Transverse colon (tissue), 4 donors: ENCODE results near the gene BAHCC1. TPM values are rescaled to one million over a fixed set of nuclear protein-coding genes. Genes with fewer than 3 reads are reported as not detected.

ENCODE experiments used
- DNase-seq: peaks from one replicate; pipeline ENCODE4 v3.0.0-alpha.2; 2019
- H3K27ac ChIP-seq, 4 donors: fragments of 200-600 bp; sonication (generic); 2 replicates each; pipeline ENCODE4 v1.5.1; 2016 to 2018; ENCODE audit warnings: inconsistent platforms in 4 of 4
- H3K27me3 ChIP-seq: fragments of 200-600 bp; sonication (generic); 2 replicates; pipeline ENCODE4 v1.5.1; 2017; ENCODE audit warnings: inconsistent platforms
- H3K36me3 ChIP-seq, 4 donors: fragments of 200-600 bp; sonication (generic); 2 replicates each; pipeline ENCODE4 v1.5.1; 2017 to 2019; ENCODE audit warnings: inconsistent platforms in 4 of 4
- H3K4me1 ChIP-seq, 4 donors: fragments of 200-600 bp; sonication (generic); 2 replicates each; pipeline ENCODE4 v1.5.1; 2017 to 2020; ENCODE audit warnings: inconsistent platforms in 4 of 4
- H3K4me3 ChIP-seq, 4 donors: fragments of 200-600 bp; sonication (generic); 1 replicate in 1 of 4; 2 replicates in 3 of 4; pipeline versions ENCODE4 v1.5.1 to v1.6.1; 2017 to 2019; ENCODE audit warnings: inconsistent platforms in 4 of 4
- H3K9me3 ChIP-seq, 2 donors: fragments of 200-600 bp; sonication (generic); 2 replicates each; pipeline ENCODE4 v1.5.1; 2017 to 2019; ENCODE audit warnings: inconsistent platforms in 2 of 2
- EP300 ChIP-seq: sonication (generic); formaldehyde crosslinking; IDR thresholded peaks from one replicate; pipeline ENCODE4 v1.6.1; 2017; ENCODE audit warnings: antibody characterized with exemption, low read depth
- POLR2A ChIP-seq: fragments of 450-650 bp; IDR thresholded peaks from one replicate; pipeline ENCODE4 v1.6.1; 2016; ENCODE audit warnings: antibody characterized with exemption, mild to moderate bottlenecking, moderate library complexity
- POLR2AphosphoS5 ChIP-seq, 3 donors: sonication (generic); formaldehyde crosslinking; IDR thresholded peaks; one replicate each; pipeline ENCODE4 v1.6.1; 2016; ENCODE audit warnings: antibody characterized with exemption in 3 of 3
- WGBS, 2 donors: methylation state at CpG; one replicate each; pipeline ENCODE4 v1.1.5; 2018; ENCODE audit warnings: low coverage in 1 of 2; 5-methylcytosine and 5-hydroxymethylcytosine counted together
- in situ Hi-C, 4 donors: fragments of 200-750 bp; cut with MboI; loops; one replicate each; pipeline versions ENCODE4 v1.15.0 to v1.15.1; 2017; ENCODE audit warnings: low sequenced_read_pairs in 3 of 4, low pct_ligation_motif_present in 1 of 4, low pct_unique_long_range_greater_than_20kb in 1 of 4
- intact Hi-C: fragments of 100-400 bp; cut with DNase I; formaldehyde crosslinking; loops from one replicate; pipeline ENCODE4 v1.15.1; 2023; ENCODE audit warnings: low total_unique reads
- total RNA-seq, 4 donors: library from RNA; depleted of rRNA; stranded (reverse); fragments of >200 nt; gene quantifications; one replicate each; pipeline ENCODE4 v1.1.0, GENCODE V29; 2016
- TF ChIP-seq, protein P1 (sequence below), 5 experiments: fragments of 200-600 bp in 3 of 5; fragments of 450-650 bp in 2 of 5; sonication (generic) in 3 of 5; IDR thresholded peaks; 1 replicate in 2 of 5; 2 replicates in 3 of 5; pipeline ENCODE4 v1.5.1; 2016 to 2017; ENCODE audit warnings: antibody characterized with exemption in 5 of 5, inconsistent platforms in 3 of 5, mild to moderate bottlenecking in 2 of 5, moderate library complexity in 1 of 5

Gene BAHCC1
- total RNA-seq = 100 to 1,000 TPM in 1 of 4 donors, 10 to 100 TPM in 2, 1 to 10 TPM in 1; 8.7 to 133 (median 12.4) TPM

DNA sequence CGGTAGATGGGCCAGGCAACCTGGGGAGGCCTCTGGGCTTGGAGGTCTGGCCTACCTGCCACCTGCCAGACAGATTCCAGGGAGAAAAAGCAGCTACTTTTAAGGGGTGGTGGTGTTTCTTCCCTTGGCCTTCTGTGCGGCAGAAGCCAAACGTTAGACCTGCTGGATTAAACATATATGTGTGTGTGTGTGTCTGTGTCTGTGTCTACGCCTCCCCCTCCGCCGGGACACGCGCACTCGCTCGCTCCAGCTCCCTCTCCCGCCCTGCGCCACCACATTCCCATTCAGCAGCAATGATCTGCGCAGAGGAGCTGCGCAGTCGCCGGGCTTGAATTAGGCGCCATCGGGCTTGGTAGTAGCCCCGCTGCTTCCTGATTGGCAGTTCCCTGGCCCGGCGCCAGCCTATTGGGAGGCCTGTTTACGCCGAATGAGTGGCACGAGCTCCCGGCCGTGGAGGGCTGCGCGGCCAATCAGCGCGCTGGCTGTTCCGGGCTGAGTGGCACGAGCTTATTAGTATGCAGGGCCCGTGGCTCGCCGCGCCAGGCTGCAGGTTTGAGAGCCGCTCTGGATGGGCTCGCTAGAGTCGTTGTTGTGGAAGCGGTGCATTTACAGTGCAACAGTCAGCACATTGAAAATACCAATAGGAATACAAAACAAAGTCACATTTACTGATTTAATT, at the start of gene BAHCC1:
TSS of gene BAHCC1 (plus strand) at position 537 of the 679 bp plus-strand sequence. CDS start 4,283 bp downstream, outside the sequence.
- peak within 1 kb of the TSS; percentile 54 to 88 (median 82) for H3K4me3 ChIP-seq
- H3K4me1 ChIP-seq = peaks cover 19 to 42% (median 33%) of the 10 kb centered on the region in 4 donors
- H3K27ac ChIP-seq = peak within 1 kb of the TSS; percentile 97 to 99 (median 98)
- no peaks in the 10 kb centered on the region for H3K36me3 ChIP-seq
- peak; percentile 100 for DNase-seq
- H3K9me3 ChIP-seq = no peaks in the 10 kb centered on the region
- peaks cover 13% of the 10 kb centered on the region for H3K27me3 ChIP-seq
- intact Hi-C loops (loop anchor here (2.0 to 10.0 kb wide), 2 partner anchors 88 to 100 kb away; partner anchors contain the start of gene SLC38A10), in situ Hi-C loops (loop anchor here in 2 of 4 donors (10.0 to 25.0 kb wide), 3 partner anchors 60 to 108 kb away; partner anchors contain the start of gene SLC38A10 (in 1 of the 2))
- 0 to 4% methylated on average over 7 to 40 of the region's 40 CpGs for WGBS, 2 donors
- TF ChIP-seq, protein P1, sequence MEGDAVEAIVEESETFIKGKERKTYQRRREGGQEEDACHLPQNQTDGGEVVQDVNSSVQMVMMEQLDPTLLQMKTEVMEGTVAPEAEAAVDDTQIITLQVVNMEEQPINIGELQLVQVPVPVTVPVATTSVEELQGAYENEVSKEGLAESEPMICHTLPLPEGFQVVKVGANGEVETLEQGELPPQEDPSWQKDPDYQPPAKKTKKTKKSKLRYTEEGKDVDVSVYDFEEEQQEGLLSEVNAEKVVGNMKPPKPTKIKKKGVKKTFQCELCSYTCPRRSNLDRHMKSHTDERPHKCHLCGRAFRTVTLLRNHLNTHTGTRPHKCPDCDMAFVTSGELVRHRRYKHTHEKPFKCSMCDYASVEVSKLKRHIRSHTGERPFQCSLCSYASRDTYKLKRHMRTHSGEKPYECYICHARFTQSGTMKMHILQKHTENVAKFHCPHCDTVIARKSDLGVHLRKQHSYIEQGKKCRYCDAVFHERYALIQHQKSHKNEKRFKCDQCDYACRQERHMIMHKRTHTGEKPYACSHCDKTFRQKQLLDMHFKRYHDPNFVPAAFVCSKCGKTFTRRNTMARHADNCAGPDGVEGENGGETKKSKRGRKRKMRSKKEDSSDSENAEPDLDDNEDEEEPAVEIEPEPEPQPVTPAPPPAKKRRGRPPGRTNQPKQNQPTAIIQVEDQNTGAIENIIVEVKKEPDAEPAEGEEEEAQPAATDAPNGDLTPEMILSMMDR (IDR thresholded peaks at IDR 0.05) = no peak
- TF ChIP-seq POLR2AphosphoS5 (IDR thresholded peaks at IDR 0.05) (peak; percentile 99 to 100 (median 100)), POLR2A (peak; percentile 98)

DNA sequence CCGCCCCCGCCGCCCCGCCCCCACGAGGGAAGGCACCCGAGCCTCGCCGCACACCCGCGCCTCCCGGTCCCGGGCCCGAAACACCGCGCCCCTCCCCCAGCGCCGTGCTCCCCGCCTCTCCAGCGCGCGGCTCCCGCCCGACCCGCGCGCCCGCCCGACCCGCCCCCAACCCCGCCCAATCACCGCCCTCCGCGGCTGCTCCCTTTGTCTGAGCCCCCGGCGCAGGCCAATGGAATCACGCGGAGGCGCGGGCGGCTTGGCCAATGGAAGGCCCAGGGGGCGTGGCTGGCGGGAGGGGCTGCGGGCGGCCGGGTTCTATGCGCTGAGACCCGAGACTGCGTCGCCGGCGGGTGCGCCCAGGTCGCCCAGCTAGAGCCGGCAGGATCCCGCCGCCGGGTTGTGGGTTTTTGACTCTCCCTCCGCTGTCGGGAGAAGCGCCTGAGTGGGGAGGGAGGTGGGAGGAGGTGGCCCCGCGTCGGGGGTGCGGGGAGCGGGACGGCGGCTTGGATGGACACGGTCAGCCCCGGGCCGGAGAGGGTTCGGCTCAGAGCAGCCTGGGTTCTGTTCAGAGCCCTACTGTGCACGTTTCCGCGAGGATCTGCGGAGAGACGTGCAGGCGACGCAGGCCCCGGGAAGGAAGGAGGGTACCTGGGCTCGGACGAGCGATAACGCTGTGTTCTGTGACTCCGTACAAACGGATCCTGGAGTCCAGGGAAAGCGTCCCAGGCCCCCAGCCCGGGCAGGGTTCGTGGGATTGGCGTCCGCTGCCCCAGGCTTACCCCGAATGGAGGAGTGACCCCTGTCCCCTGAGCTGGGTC, 49.0 kb upstream of the BAHCC1 start:
- TF ChIP-seq EP300 = no peak
- peak; percentile 89 to 96 (median 95) for TF ChIP-seq POLR2AphosphoS5 (IDR thresholded peaks at IDR 0.05)
- TF ChIP-seq, protein P1 (IDR thresholded peaks at IDR 0.05) = no peak
- peak; percentile 85 for TF ChIP-seq POLR2A
- 10 to 13% methylated on average over 6 to 45 of the region's 91 CpGs for WGBS, 2 donors
- Histone ChIP-seq H3K4me3 (peak overlapping the region; percentile 58 to 90 (median 72)), H3K9me3 (no peaks in the 10 kb centered on the region), H3K36me3 (no peaks in the 10 kb centered on the region), H3K4me1 (peaks cover 5 to 39% (median 33%) of the 10 kb centered on the region in 4 donors), H3K27ac (peak overlapping the region; percentile 89 to 99 (median 98)), H3K27me3 (peaks cover 17% of the 10 kb centered on the region)
- intact Hi-C loops (no loop called here), in situ Hi-C loops (no loop called here)
- DNase-seq = peak; percentile 99

DNA sequence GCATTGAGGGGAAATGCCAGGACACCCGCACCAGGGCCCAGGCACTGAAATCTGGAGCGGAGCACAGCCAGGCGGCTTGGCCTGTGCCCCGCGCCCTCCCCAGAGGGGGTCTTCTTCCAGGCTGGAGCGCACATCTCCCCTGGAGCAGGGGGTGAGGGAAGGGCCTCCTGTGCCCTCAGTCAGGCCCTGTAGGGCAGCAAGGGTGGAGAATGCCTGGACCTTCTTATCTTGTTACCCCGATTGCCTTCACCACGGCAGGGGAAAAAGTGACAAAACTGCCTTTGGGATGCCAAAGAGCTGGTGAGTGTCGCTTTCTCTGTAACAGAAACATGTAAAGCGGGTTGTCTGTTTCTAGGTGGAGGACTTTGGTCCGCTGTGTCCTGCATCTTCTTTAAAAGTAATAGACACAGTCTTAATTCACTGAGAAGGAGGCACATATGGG, 48.3 kb upstream of the BAHCC1 start:
- in situ Hi-C loops (no loop called here), intact Hi-C loops (no loop called here)
- 87 to 96% methylated on average over 5 to 10 of the region's 11 CpGs for WGBS, 2 donors
- H3K27me3 ChIP-seq = peaks cover 10% of the 10 kb centered on the region
- peaks cover 5 to 33% (median 27%) of the 10 kb centered on the region in 4 donors for H3K4me1 ChIP-seq
- peak overlapping the region in 3 of 4 donors; percentile 32 to 80 (median 65) for H3K4me3 ChIP-seq
- no peak for DNase-seq
- H3K27ac ChIP-seq = peak overlapping the region; percentile 82 to 89 (median 86)
- TF ChIP-seq POLR2AphosphoS5 (IDR thresholded peaks at IDR 0.05) = no peak
- TF ChIP-seq, protein P1 (IDR thresholded peaks at IDR 0.05) = no peak
- TF ChIP-seq EP300 = no peak
- no peak for TF ChIP-seq POLR2A
- no peaks in the 10 kb centered on the region for H3K9me3 ChIP-seq
- no peaks in the 10 kb centered on the region for H3K36me3 ChIP-seq

DNA sequence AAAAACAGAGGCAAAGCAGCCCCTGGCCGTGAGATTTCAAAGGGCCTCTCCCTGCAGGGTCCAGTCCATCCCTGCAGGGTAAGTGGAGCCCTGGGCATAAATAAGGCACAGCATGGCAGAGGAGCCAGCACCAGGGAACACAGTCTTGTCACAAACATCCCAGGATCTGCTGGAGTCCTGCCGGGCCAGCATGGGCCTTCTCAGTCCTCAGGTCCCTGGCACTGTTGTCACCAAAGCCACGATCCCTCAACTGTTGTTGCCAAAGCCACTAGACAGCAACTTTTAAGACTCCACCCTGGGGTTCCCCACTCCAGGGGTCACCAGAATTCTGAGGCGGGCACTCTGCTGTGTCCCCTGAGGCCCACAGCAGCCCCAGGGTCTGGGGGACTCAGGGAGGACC, 47.8 kb upstream of the BAHCC1 start:
- Histone ChIP-seq H3K27me3 (peaks cover 8% of the 10 kb centered on the region), H3K9me3 (no peaks in the 10 kb centered on the region), H3K4me1 (peaks cover 5 to 29% (median 22%) of the 10 kb centered on the region in 4 donors), H3K4me3 (no peak overlapping the region), H3K36me3 (no peaks in the 10 kb centered on the region), H3K27ac (no peak overlapping the region)
- in situ Hi-C loops (no loop called here), intact Hi-C loops (no loop called here)
- WGBS, 2 donors = 69% methylated on average over 4 of the region's 4 CpGs; no CpG with 5 or more reads in 1 of the 2 donors
- no peak for TF ChIP-seq EP300
- TF ChIP-seq POLR2A = no peak
- TF ChIP-seq, protein P1 (IDR thresholded peaks at IDR 0.05) = no peak
- DNase-seq = no peak
